Gastrocnemius medialis (tissue), 4 donors: ENCODE measurements around the gene RAB4B. TPM values are rescaled to one million over a fixed set of nuclear protein-coding genes. Genes with fewer than 3 reads are reported as not detected.

Experiments used
- ATAC-seq, 2 donors: fragments of 150-250 bp; one replicate each; pipeline ENCODE4 v1.9.1; 2016
- DNase-seq, 2 donors: peaks; one replicate each; pipeline ENCODE4 v3.0.0-alpha.2; 2019
- H3K27ac ChIP-seq, 4 donors: fragments of 200-600 bp; sonication (generic); 1 replicate in 1 of 4; 2 replicates in 3 of 4; pipeline ENCODE4 v1.5.1; 2016 to 2018; ENCODE audit warnings: mild to moderate bottlenecking in 2 of 4, moderate library complexity in 1 of 4
- H3K27me3 ChIP-seq, 3 donors: fragments of 200-600 bp; sonication (generic) in 2 of 3; 1 replicate in 1 of 3; 2 replicates in 2 of 3; pipeline versions ENCODE4 v1.5.1 to v1.6.0; 2016 to 2019; ENCODE audit warnings: mild to moderate bottlenecking in 1 of 3, moderate library complexity in 1 of 3
- H3K36me3 ChIP-seq, 2 donors: fragments of 200-600 bp; sonication (generic) in 1 of 2; one replicate each; pipeline ENCODE4 v1.5.1; 2017 to 2018
- H3K4me1 ChIP-seq, 2 donors: fragments of 200-600 bp; sonication (generic) in 1 of 2; one replicate each; pipeline ENCODE4 v1.5.1; 2016 to 2017; ENCODE audit warnings: mild to moderate bottlenecking in 2 of 2
- H3K4me3 ChIP-seq, 4 donors: fragments of 200-600 bp; sonication (generic) in 3 of 4; 1 replicate in 1 of 4; 2 replicates in 3 of 4; pipeline ENCODE4 v1.5.1; 2016 to 2019; ENCODE audit warnings: mild to moderate bottlenecking in 2 of 4
- H3K9me3 ChIP-seq, 3 donors: fragments of 200-600 bp; sonication (generic) in 2 of 3; 1 replicate in 1 of 3; 2 replicates in 2 of 3; pipeline ENCODE4 v1.5.1; 2016 to 2019
- CTCF ChIP-seq, 5 experiments: fragments of 450-650 bp in 3 of 5; fragments of 200-600 bp in 2 of 5; sonication (generic) in 2 of 5; IDR thresholded peaks in 4 of 5; conservative IDR thresholded peaks in 1 of 5; 1 replicate in 4 of 5; 2 replicates in 1 of 5; pipeline ENCODE4 v1.5.1; 2016 to 2019; ENCODE audit warnings: antibody characterized with exemption in 5 of 5, mild to moderate bottlenecking in 3 of 5, moderate library complexity in 3 of 5
- POLR2A ChIP-seq, 2 donors: fragments of 450-650 bp; IDR thresholded peaks; one replicate each; pipeline ENCODE4 v1.6.1; 2017; ENCODE audit warnings: antibody characterized with exemption in 2 of 2, mild to moderate bottlenecking in 2 of 2, moderate library complexity in 2 of 2
- in situ Hi-C, 4 donors: fragments of 200-750 bp; cut with MboI; loops; one replicate each; pipeline versions ENCODE4 v1.15.0 to v1.8.0; 2017; ENCODE audit warnings: low sequenced_read_pairs in 4 of 4
- intact Hi-C: fragments of 100-400 bp; cut with DNase I; formaldehyde crosslinking; loops from one replicate; pipeline ENCODE4 v1.15.1; 2023; ENCODE audit warnings: low total_unique reads
- total RNA-seq, 4 donors: library from RNA; depleted of rRNA; stranded (reverse); fragments of >200 nt; gene quantifications; one replicate each; pipeline versions ENCODE4 v1.1.0 to v1.2.3, GENCODE V29; 2016

The RAB4B gene
- total RNA-seq, 4 donors from 2014 or later: 14.9 to 27.2 (median 19.7) TPM

- intact Hi-C loops (loop anchor here (1.0 to 5.0 kb wide), 5 partner anchors 32 to 687 kb away; partner anchors contain the start of genes DMAC2 and NUMBL), in situ Hi-C loops (loop anchor here in 1 of 4 donors (10.0 kb wide), 1 partner anchor 65 kb away; no protein-coding TSS in a partner anchor)
- Histone ChIP-seq H3K4me1 (peaks cover 35 to 38% of the 10 kb centered on the region in 2 donors), H3K27me3 (no peaks in the 10 kb centered on the region), H3K36me3 (no peaks in the 10 kb centered on the region), H3K4me3 (peak within 1 kb of the TSS; percentile 73 to 93 (median 84)), H3K27ac (peak within 1 kb of the TSS; percentile 92 to 98 (median 94)), H3K9me3 (no peaks in the 10 kb centered on the region)
- peak in 2 of 5 experiments; percentile 51 to 67 for TF ChIP-seq CTCF (IDR thresholded peaks at IDR 0.05 in 4 of 5, conservative IDR thresholded peaks at IDR 0.05 in 1 of 5)
- TF ChIP-seq POLR2A (IDR thresholded peaks at IDR 0.05): peak; percentile 82 to 92
- peak; percentile 91 to 93 for ATAC-seq
- DNase-seq: peak; percentile 100
Observed at GRCh38 chr19:40750058-40750873, 27.8 kb upstream of the RAB4B start, which contains the start of gene ACTMAP. Gene ACTMAP, minus strand, starts transcription at chr19:40750477. Its CDS starts 674 bp downstream, at chr19:40749803.

- in situ Hi-C loops: loop anchor here in 1 of 4 donors (10.0 kb wide), 1 partner anchor 64 kb away; no protein-coding TSS in a partner anchor
- intact Hi-C loops: loop anchor here (1.0 to 5.0 kb wide), 6 partner anchors 27 to 686 kb away; partner anchors contain the start of genes DMAC2, NUMBL and RAB4B
- peak; percentile 84 to 85 for ATAC-seq
Observed at GRCh38 chr19:40750874-40751537, 27.0 kb upstream of the RAB4B start, which contains the start of gene SNRPA. Gene SNRPA, plus strand, starts transcription at chr19:40751203. Its CDS starts 206 bp downstream, at chr19:40751409.

GRCh38 chr19:40752257-40752781 is 25.7 kb upstream of the RAB4B start:
- no peaks in the 10 kb centered on the region for H3K27me3 ChIP-seq
- ATAC-seq (no peak), DNase-seq (no peak)
- H3K4me3 ChIP-seq: peak overlapping the region; percentile 73 to 93 (median 84)
- in situ Hi-C loops (loop anchor here in 1 of 4 donors (10.0 kb wide), 1 partner anchor 62 kb away; no protein-coding TSS in a partner anchor), intact Hi-C loops (loop anchor here (5.0 kb wide), 1 partner anchor 685 kb away; the partner anchor contains the start of gene DMAC2)
- TF ChIP-seq CTCF (IDR thresholded peaks at IDR 0.05 in 4 of 5, conservative IDR thresholded peaks at IDR 0.05 in 1 of 5): no peak
- H3K4me1 ChIP-seq: peaks cover 31 to 42% of the 10 kb centered on the region in 2 donors
- H3K9me3 ChIP-seq: no peaks in the 10 kb centered on the region
- H3K36me3 ChIP-seq: peaks cover 0 to 13% of the 10 kb centered on the region in 2 donors
- peak overlapping the region; percentile 90 to 98 (median 92) for H3K27ac ChIP-seq

More at GRCh38 chr19:40750874-40751537, 27.0 kb upstream of the RAB4B start, which contains the start of gene SNRPA:
- peak; percentile 97 to 98 for DNase-seq
- Histone ChIP-seq H3K4me3 (peak within 1 kb of the TSS; percentile 73 to 93 (median 84)), H3K27me3 (no peaks in the 10 kb centered on the region), H3K9me3 (no peaks in the 10 kb centered on the region), H3K36me3 (peaks cover 0 to 2% of the 10 kb centered on the region in 2 donors), H3K27ac (peak within 1 kb of the TSS; percentile 92 to 98 (median 94)), H3K4me1 (peaks cover 31 to 42% of the 10 kb centered on the region in 2 donors)
- TF ChIP-seq CTCF (IDR thresholded peaks at IDR 0.05 in 4 of 5, conservative IDR thresholded peaks at IDR 0.05 in 1 of 5) (no peak), POLR2A (IDR thresholded peaks at IDR 0.05) (peak; percentile 91)

GRCh38 chr19:40754611-40755247 is 23.3 kb upstream of the RAB4B start:
- ATAC-seq: no peak
- Histone ChIP-seq H3K36me3 (peaks cover 0 to 36% of the 10 kb centered on the region in 2 donors), H3K4me1 (peaks cover 19 to 28% of the 10 kb centered on the region in 2 donors), H3K27me3 (no peaks in the 10 kb centered on the region), H3K9me3 (no peaks in the 10 kb centered on the region), H3K4me3 (no peak overlapping the region), H3K27ac (no peak overlapping the region)
- intact Hi-C loops (loop anchor here (5.0 kb wide), 1 partner anchor 683 kb away; the partner anchor contains the start of gene DMAC2), in situ Hi-C loops (loop anchor here in 1 of 4 donors (10.0 kb wide), 1 partner anchor 60 kb away; no protein-coding TSS in a partner anchor)
- DNase-seq: no peak
- TF ChIP-seq POLR2A (IDR thresholded peaks at IDR 0.05) (no peak), CTCF (IDR thresholded peaks at IDR 0.05 in 4 of 5, conservative IDR thresholded peaks at IDR 0.05 in 1 of 5) (no peak)
